Bladder microvascular endothelial cell (primary cell): Measurements from ENCODE around the gene DIS3. TPM values are rescaled to one million over a fixed set of nuclear protein-coding genes. Genes with fewer than 3 reads are reported as not detected.

Experiments used
- total RNA-seq: library from RNA; depleted of rRNA; stranded (reverse); fragments of >200 nt; gene quantifications from 2 replicates; pipeline ENCODE4 v1.2.3, GENCODE V29; 2014

The DIS3 gene
- 21.0 and 53.5 TPM in 2 replicates for total RNA-seq

DNA sequence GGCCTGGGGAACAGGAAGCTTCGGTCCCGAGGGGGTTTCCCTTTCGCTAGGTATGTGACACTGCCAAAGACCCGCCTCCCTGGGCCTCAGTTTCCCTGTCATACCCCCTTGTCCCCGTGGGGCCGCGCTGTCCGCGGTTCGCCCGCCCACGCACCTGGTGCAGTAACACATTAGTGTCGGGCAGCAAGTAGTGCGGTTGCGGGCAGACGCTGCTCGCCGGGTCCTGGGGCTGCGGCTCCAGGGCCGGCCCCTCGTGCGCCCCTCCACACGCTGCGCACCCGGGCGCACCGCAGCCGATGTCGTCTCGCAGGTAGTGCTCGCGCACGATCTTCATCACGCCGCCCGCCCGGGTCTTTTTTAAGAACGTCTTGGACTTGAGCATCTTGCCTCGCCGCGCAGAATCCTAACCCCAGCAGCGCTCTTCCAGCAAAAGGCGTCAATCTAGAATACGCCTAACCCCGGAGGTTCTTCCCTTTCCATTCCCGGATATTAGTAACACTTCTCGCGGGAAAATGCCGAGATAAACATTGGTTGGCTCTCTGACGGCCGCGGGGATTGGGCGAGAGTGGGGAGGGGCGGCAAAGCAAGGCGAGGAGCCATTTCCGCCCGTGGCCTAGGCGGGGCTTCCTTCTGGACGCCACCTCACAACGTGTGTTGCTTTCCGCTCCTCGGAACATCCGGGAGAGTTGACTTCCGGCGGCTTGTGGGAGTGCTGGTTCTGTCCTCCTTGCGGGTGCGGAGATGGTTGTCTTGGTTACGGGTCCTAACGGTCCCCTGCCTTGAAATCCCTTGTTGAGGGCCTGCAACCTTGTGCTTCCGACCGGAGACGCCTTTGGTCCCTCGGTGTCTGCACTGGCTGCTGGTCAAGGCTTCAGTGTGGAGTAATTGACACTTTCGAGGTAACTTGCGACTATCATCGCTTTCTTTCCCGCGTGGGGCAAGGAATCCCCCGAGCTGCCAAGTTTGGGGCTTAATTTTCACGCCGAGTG lies at the start of gene DIS3, which contains the start of gene PIBF1:
Gene DIS3 (minus strand): TSS at position 450 of the 989 bp plus-strand sequence. CDS start 68 bp downstream, at position 382.
Gene PIBF1 (plus strand): TSS at position 683 of the 989 bp plus-strand sequence. CDS start 1,337 bp downstream, outside the sequence.

DNA sequence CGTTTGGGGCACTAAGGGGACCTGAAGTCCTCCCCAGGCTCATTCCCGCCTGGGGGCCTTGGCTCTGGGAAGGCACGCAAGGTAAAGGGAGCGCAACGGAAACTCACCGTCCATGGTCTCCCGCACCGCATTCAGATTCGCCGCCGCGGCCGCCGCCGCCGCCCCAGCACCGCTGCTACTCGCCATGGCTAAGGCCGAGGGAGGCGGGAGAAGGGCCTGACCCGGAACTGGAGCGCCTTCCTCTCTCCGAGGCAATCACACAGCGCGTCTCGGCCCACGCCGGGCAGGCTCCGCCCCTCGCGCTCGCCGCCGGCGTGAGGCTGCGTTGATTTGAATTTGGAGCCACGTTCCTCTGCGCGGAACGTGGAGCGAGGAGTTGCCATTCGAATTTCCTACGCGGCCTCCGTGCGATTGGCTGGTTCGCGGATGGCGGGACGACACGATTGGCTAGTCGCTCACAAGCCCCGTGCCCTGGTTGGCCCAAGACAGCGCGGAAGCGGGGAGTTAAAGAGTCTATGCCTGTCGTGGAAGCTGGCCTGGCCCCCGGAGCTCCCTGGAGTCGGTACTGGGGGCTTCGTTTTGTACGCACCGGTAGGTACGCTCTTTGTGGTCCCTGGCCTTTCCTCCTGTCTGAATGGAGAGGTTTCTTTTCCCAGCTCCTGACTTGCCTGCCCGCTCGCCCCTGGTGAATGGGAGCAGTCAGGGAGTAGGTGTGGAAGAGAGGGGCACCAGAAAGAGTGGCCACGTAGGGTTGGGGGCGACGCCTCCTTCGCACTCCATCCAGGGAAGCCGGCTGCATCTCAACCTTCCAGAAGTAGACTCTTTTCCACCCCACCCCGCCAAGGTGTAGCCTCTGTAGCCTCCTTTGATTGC lies 54.0 kb downstream of the DIS3 start, which contains the start of the genes BORA and MZT1:
Gene BORA (plus strand): TSS at position 507 of the 873 bp plus-strand sequence. CDS start 1,018 bp downstream, outside the sequence.
Gene MZT1 (minus strand): TSS at position 213 of the 873 bp plus-strand sequence. CDS start 27 bp downstream, at position 186.

Other genes with a start within 250 kb of the DIS3 start
- gene MZT1, start 54.3 kb downstream of the DIS3 start, total RNA-seq = 7.6 and 11.8 TPM in 2 replicates
- 5.0 and 5.8 TPM in 2 replicates for gene BORA, start 54.0 kb downstream of the DIS3 start, total RNA-seq
- gene PIBF1, start 233 bp upstream of the DIS3 start, total RNA-seq = 16.7 and 31.8 TPM in 2 replicates